ENCODE results near the gene MTHFR. TPM values are rescaled to one million over a fixed set of nuclear protein-coding genes. Genes with fewer than 3 reads are reported as not detected.

MTHFR gene
- total RNA-seq, 1 donor from 2014 or later, result 45.4 TPM

DNA sequence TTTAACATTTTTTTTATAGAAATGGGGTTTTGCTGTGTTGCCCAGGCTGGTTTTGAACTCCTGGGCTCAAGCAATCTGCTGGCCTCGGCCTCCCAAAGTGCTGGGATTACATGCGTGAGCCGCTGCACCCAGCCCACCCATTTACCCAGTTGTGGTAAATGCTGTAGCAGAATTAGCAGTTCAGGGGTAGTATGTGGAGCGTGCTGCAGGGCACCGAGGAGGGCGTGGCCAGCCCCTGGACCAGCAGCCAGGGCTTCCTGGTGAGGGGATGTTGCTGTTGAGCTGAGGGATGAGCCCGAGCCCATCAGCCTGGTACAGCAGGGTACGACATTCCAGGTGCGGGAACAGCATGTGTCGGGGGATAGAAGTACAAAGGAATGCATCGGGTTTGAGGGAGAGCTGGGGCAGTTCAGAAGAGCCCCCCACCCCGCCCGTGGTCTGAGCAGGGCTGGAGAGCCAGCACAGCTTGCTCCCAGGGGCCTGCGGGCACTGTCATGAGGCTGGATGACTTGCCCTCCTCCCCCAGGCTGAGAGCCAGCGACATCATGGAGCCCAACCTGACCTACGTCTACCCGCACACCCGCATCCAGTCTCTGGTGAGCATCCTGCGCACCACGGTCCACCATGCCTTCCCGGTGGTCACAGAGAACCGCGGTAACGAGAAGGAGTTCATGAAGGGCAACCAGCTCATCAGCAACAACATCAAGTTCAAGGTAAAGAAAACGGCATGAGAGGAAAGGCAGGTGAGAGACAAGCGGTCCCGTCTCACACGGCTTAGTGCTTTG lies 29.9 kb upstream of the MTHFR start:
- no peak for ATAC-seq
- intact Hi-C loops (cut with DNase I), result loop anchor here (5.0 kb wide), 1 partner anchor 57 kb away; no protein-coding TSS in a partner anchor
- Histone ChIP-seq H3K9me3 (no peaks in the 10 kb centered on the region), H3K27ac (no peak overlapping the region), H3K4me1 (no peaks in the 10 kb centered on the region), H3K4me3 (no peak overlapping the region), H3K36me3 (peaks cover 99% of the 10 kb centered on the region), H3K27me3 (no peaks in the 10 kb centered on the region)
- TF ChIP-seq, protein P1, sequence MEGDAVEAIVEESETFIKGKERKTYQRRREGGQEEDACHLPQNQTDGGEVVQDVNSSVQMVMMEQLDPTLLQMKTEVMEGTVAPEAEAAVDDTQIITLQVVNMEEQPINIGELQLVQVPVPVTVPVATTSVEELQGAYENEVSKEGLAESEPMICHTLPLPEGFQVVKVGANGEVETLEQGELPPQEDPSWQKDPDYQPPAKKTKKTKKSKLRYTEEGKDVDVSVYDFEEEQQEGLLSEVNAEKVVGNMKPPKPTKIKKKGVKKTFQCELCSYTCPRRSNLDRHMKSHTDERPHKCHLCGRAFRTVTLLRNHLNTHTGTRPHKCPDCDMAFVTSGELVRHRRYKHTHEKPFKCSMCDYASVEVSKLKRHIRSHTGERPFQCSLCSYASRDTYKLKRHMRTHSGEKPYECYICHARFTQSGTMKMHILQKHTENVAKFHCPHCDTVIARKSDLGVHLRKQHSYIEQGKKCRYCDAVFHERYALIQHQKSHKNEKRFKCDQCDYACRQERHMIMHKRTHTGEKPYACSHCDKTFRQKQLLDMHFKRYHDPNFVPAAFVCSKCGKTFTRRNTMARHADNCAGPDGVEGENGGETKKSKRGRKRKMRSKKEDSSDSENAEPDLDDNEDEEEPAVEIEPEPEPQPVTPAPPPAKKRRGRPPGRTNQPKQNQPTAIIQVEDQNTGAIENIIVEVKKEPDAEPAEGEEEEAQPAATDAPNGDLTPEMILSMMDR (IDR thresholded peaks at IDR 0.05), result no peak
- DNase-seq, result no peak

GRCh38 chr1:11833900-11834299 lies 28.1 kb upstream of the MTHFR start:
- ATAC-seq, result no peak
- no peak for DNase-seq
- TF ChIP-seq, protein P1 (IDR thresholded peaks at IDR 0.05), result no peak
- no peaks in the 10 kb centered on the region for H3K9me3 ChIP-seq
- H3K27ac ChIP-seq, result no peak overlapping the region
- intact Hi-C loops (cut with DNase I), result no loop called here
- no peaks in the 10 kb centered on the region for H3K27me3 ChIP-seq
- H3K4me1 ChIP-seq, result no peaks in the 10 kb centered on the region
- peaks cover 98% of the 10 kb centered on the region for H3K36me3 ChIP-seq
- no peak overlapping the region for H3K4me3 ChIP-seq

DNA sequence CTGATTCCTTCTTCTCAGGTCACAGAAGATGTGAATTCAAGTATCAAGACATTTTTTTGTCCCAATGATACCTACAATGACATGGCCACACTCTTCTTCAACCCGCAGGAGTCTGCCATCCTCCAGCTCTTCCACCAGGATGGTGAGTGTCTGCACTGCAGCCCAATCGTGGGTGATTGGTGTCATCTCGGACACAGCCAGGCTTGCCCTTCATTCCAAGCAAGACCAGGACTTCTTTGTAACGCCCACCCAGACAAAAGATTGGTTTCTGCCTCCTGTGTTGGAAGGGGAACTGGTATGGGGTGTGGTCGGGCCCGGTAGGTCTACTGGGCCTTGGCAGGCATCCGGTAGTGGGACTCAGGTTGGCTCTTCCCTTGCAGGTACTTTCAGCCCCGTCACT lies 27.7 kb upstream of the MTHFR start:
- DNase-seq (no peak), ATAC-seq (no peak)
- Histone ChIP-seq H3K27ac (no peak overlapping the region), H3K27me3 (no peaks in the 10 kb centered on the region), H3K4me3 (no peak overlapping the region), H3K4me1 (no peaks in the 10 kb centered on the region), H3K36me3 (peaks cover 98% of the 10 kb centered on the region), H3K9me3 (no peaks in the 10 kb centered on the region)
- TF ChIP-seq, protein P1 (IDR thresholded peaks at IDR 0.05), result no peak
- intact Hi-C loops (cut with DNase I), result no loop called here

DNA sequence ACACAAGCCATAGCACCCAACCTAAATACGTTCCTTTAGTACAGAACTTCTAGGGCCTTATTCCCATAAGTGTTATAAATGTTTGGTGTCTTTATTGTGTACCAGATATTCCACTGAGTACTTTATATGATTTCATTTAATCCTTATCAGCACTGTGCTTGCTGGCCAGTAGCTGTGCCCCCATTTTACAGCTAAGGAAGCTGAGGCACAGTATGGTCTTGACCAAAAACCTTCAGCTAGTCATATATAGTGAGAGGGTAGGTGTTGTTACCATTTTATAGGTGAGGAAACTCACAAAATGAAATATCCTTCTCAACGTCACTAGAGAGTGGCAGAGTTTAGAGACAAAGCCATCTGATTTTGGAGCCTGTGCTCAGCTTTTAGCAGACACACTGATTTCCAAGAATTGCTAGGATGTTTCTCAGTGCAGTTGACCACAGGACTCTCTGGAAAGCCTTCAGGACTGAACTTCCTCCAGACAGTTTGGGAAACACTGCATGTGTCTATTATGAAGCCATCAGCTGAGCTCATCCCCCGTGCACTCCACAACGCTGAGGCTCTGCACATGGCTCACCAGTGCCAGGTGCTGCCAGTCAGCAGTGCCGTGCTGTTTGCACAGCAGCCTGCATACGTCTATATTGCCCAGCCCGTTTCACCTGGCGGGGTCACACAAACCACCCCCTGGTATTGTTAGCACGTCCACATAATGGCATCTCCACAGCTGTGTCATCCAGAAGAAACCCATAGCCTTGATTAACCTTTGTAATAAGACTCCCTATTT lies 26.4 kb upstream of the MTHFR start:
- no peak overlapping the region for H3K27ac ChIP-seq
- DNase-seq, result no peak
- H3K27me3 ChIP-seq, result no peaks in the 10 kb centered on the region
- TF ChIP-seq, protein P1 (IDR thresholded peaks at IDR 0.05), result no peak
- H3K4me3 ChIP-seq, result no peak overlapping the region
- H3K36me3 ChIP-seq, result peaks cover 98% of the 10 kb centered on the region
- intact Hi-C loops (cut with DNase I), result no loop called here
- no peaks in the 10 kb centered on the region for H3K4me1 ChIP-seq
- peak; percentile 27 for ATAC-seq
- H3K9me3 ChIP-seq, result no peaks in the 10 kb centered on the region

- no peak overlapping the region for H3K4me3 ChIP-seq
- H3K4me1 ChIP-seq, result no peaks in the 10 kb centered on the region
- no peak overlapping the region for H3K27ac ChIP-seq
- intact Hi-C loops (cut with DNase I), result no loop called here
- no peaks in the 10 kb centered on the region for H3K27me3 ChIP-seq
- peaks cover 98% of the 10 kb centered on the region for H3K36me3 ChIP-seq
- DNase-seq (no peak), ATAC-seq (no peak)
- H3K9me3 ChIP-seq, result no peaks in the 10 kb centered on the region
- TF ChIP-seq, protein P1 (IDR thresholded peaks at IDR 0.05), result no peak
Observed at GRCh38 chr1:11828511-11828910, 22.7 kb upstream of the MTHFR start.
